ENCODE results near the gene CORO2A.

GRCh38 chr9:98210435-98210834 lies 18.0 kb upstream of the CORO2A start:
- TF ChIP-seq CTCF (conservative IDR thresholded peaks at IDR 0.05; ENCODE audit: low read depth, low read length), result no peak
- no peak for TF ChIP-seq CHD1 (IDR thresholded peaks at IDR 0.05; ENCODE audit: low read depth, low read length)
- TF ChIP-seq RAD21 (IDR thresholded peaks at IDR 0.05; ENCODE audit: low read length), result no peak
- no peak for TF ChIP-seq RFX5 (IDR thresholded peaks at IDR 0.05; ENCODE audit: low read depth, low read length)
- TF ChIP-seq CEBPB (IDR thresholded peaks at IDR 0.05; ENCODE audit: low read depth, low read length), result no peak
- TF ChIP-seq POLR2A (IDR thresholded peaks at IDR 0.05; ENCODE audit: low read depth, low read length), result no peak
- no peak for TF ChIP-seq MAZ (IDR thresholded peaks at IDR 0.05; ENCODE audit: borderline replicate concordance, low read depth, low read length)

Measured in IMR-90 (cell line).